H1 (cell line): ENCODE data around the gene FASN. TPM values are rescaled to one million over a fixed set of nuclear protein-coding genes. Genes with fewer than 3 reads are reported as not detected.

Experiments
- CTCF ChIA-PET: fragments of 300-600 bp; sonication (Branson Sonifier 250); formaldehyde crosslinking; loops from one replicate; lab custom pipeline; 2021; ENCODE audit not compliant: partially characterized antibody; lab: Charles Lee
- POLR2A ChIA-PET: fragments of 300-600 bp; sonication (Branson Sonifier 250); formaldehyde crosslinking; loops from one replicate; lab custom pipeline; 2021; ENCODE audit warnings: inconsistent platforms; ENCODE audit not compliant: partially characterized antibody; lab: Charles Lee
- DNase-seq, 2 experiments: peaks; one replicate each; pipeline versions ENCODE4 v3.0.0 to v3.0.0-alpha.2; 2010 to 2022; ENCODE audit warnings: low spot score in 2 of 2, low read depth in 1 of 2, mixed read lengths in 1 of 2
- FAIRE-seq: peaks from 2 replicates; lab custom pipeline; 2011; peaks lifted over from hg19 to GRCh38; lab: Jason Lieb, UNC
- H2AFZ ChIP-seq: 2 replicates; pipeline ENCODE4 v1.8.1; 2012; ENCODE audit warnings: low read length, inconsistent platforms
- H2AK5ac ChIP-seq: 2 replicates; pipeline ENCODE4 v1.6.1; 2013; ENCODE audit warnings: low read depth, low read length
- H2BK120ac ChIP-seq: replicated peaks from 2 replicates; pipeline ENCODE3; 2013; ENCODE audit warnings: low read depth, low read length, inconsistent platforms
- H2BK12ac ChIP-seq: 2 replicates; pipeline ENCODE4 v1.6.1; 2013; ENCODE audit warnings: low read depth, low read length
- H2BK15ac ChIP-seq: 2 replicates; pipeline ENCODE4 v1.6.1; 2013; ENCODE audit warnings: low read length
- H2BK20ac ChIP-seq: 2 replicates; pipeline ENCODE4 v1.6.1; 2013; ENCODE audit warnings: low read length
- H2BK5ac ChIP-seq: 2 replicates; pipeline ENCODE4 v1.6.1; 2013; ENCODE audit warnings: low read depth, low read length
- H3K14ac ChIP-seq: 2 replicates; pipeline ENCODE4 v1.6.1; 2013; ENCODE audit warnings: inconsistent platforms; ENCODE audit not compliant: insufficient read length
- H3K18ac ChIP-seq: 2 replicates; pipeline ENCODE4 v1.6.1; 2013; ENCODE audit warnings: low read length; ENCODE audit errors: extremely low read depth
- H3K23ac ChIP-seq: 2 replicates; pipeline ENCODE4 v1.6.1; 2013; ENCODE audit warnings: inconsistent platforms; ENCODE audit not compliant: insufficient read length
- H3K23me2 ChIP-seq: 2 replicates; pipeline ENCODE4 v1.6.1; 2013; ENCODE audit warnings: low read depth, low read length
- H3K27ac ChIP-seq: 2 replicates; pipeline ENCODE4 v1.6.1; 2011; ENCODE audit warnings: low read depth, low read length, inconsistent platforms
- H3K27me3 ChIP-seq, 4 experiments: replicated peaks in 1 of 4; 1 replicate in 1 of 4; 2 replicates in 3 of 4; pipeline versions ENCODE4 v1.6.1 to v1.8.1; 2011 to 2013; ENCODE audit warnings: low read length in 3 of 4, mild to moderate bottlenecking in 3 of 4, inconsistent platforms in 2 of 4, mixed read lengths in 2 of 4, moderate library complexity in 1 of 4; ENCODE audit not compliant: control insufficient read depth in 3 of 4, insufficient read depth in 3 of 4; ENCODE audit errors: extremely low read depth in 1 of 4
- H3K36me3 ChIP-seq, 4 experiments: 2 replicates each; pipeline versions ENCODE4 v1.6.1 to v1.8.1; 2011 to 2013; ENCODE audit warnings: mild to moderate bottlenecking in 4 of 4, low read length in 3 of 4, moderate library complexity in 2 of 4, control low read depth in 1 of 4, inconsistent platforms in 1 of 4; ENCODE audit not compliant: insufficient read depth in 4 of 4, control insufficient read depth in 2 of 4
- H3K4ac ChIP-seq: replicated peaks from 2 replicates; pipeline ENCODE3; 2013; ENCODE audit warnings: low read length, low read depth, mixed read lengths, inconsistent platforms; ENCODE audit not compliant: insufficient read length
- H3K4me1 ChIP-seq, 4 experiments: replicated peaks in 1 of 4; 1 replicate in 1 of 4; 2 replicates in 3 of 4; pipeline versions ENCODE4 v1.6.1 to v1.8.1; 2011 to 2013; ENCODE audit warnings: low read length in 3 of 4, inconsistent platforms in 2 of 4, mixed read lengths in 1 of 4; ENCODE audit not compliant: insufficient read depth in 4 of 4, control insufficient read depth in 3 of 4
- H3K4me2 ChIP-seq, 2 experiments: 2 replicates each; pipeline versions ENCODE4 v1.6.1 to v1.8.1; 2011 to 2013; ENCODE audit warnings: low read depth in 2 of 2, low read length in 2 of 2, control low read depth in 1 of 2, inconsistent platforms in 1 of 2, mild to moderate bottlenecking in 1 of 2; ENCODE audit not compliant: insufficient read depth in 1 of 2
- H3K4me3 ChIP-seq, 4 experiments: fragments of 200-600, 300-600 bp in 1 of 4; sonication (generic), shearing (Covaris generic), sonication (Bioruptor Twin) in 1 of 4; 2 replicates each; pipeline versions ENCODE4 v1.5.1 to v1.8.1; 2011 to 2016; ENCODE audit warnings: low read length in 4 of 4, low read depth in 3 of 4, control low read depth in 2 of 4, inconsistent platforms in 2 of 4, mild to moderate bottlenecking in 2 of 4, mixed read lengths in 1 of 4, moderate library complexity in 1 of 4; ENCODE audit not compliant: insufficient read depth in 2 of 4; ENCODE audit errors: extremely low read depth in 1 of 4
- H3K56ac ChIP-seq: replicated peaks from 2 replicates; pipeline ENCODE3; 2013; ENCODE audit warnings: low read depth, mild to moderate bottlenecking, mixed read lengths, low read length, inconsistent platforms; ENCODE audit not compliant: insufficient read length
- H3K79me1 ChIP-seq: 2 replicates; pipeline ENCODE4 v1.6.1; 2013; ENCODE audit warnings: low read depth, low read length, control low read depth
- H3K79me2 ChIP-seq, 2 experiments: 2 replicates each; pipeline versions ENCODE4 v1.6.1 to v1.8.1; 2012 to 2013; ENCODE audit warnings: low read length in 2 of 2, mild to moderate bottlenecking in 2 of 2, inconsistent platforms in 1 of 2; ENCODE audit not compliant: insufficient read depth in 2 of 2, control insufficient read depth in 1 of 2
- H3K9ac ChIP-seq, 4 experiments: replicated peaks in 1 of 4; 1 replicate in 1 of 4; 2 replicates in 3 of 4; pipeline versions ENCODE4 v1.6.1 to v1.8.1; 2011 to 2013; ENCODE audit warnings: low read depth in 3 of 4, low read length in 3 of 4, control low read depth in 2 of 4, mild to moderate bottlenecking in 2 of 4, moderate library complexity in 2 of 4, inconsistent platforms in 1 of 4; ENCODE audit errors: extremely low read depth in 1 of 4
- H3K9me3 ChIP-seq, 2 experiments: 2 replicates each; pipeline versions ENCODE4 v1.6.1 to v1.8.1; 2012 to 2013; ENCODE audit warnings: mild to moderate bottlenecking in 2 of 2, moderate library complexity in 2 of 2, control low read depth in 1 of 2, inconsistent platforms in 1 of 2, low read depth in 1 of 2, low read length in 1 of 2, mixed read lengths in 1 of 2; ENCODE audit not compliant: insufficient read depth in 2 of 2
- H4K20me1 ChIP-seq, 2 experiments: replicated peaks in 1 of 2; 2 replicates each; pipeline versions ENCODE3 to v1.8.1; 2011 to 2013; ENCODE audit warnings: inconsistent platforms in 2 of 2, low read length in 2 of 2, mild to moderate bottlenecking in 1 of 2; ENCODE audit not compliant: insufficient read depth in 2 of 2, control insufficient read depth in 1 of 2
- H4K5ac ChIP-seq: 2 replicates; pipeline ENCODE4 v1.6.1; 2013; ENCODE audit warnings: low read length, low read depth, mixed read lengths, inconsistent platforms; ENCODE audit not compliant: insufficient read length
- H4K8ac ChIP-seq: 2 replicates; pipeline ENCODE4 v1.8.0; 2013; ENCODE audit warnings: mild to moderate bottlenecking, moderate library complexity, low read length, inconsistent platforms; ENCODE audit not compliant: insufficient read depth; ENCODE audit errors: extremely low read depth
- H4K91ac ChIP-seq: replicated peaks from 2 replicates; pipeline ENCODE3; 2013; ENCODE audit warnings: low read length, mixed read lengths, inconsistent platforms; ENCODE audit not compliant: insufficient read length
- EP300 ChIP-seq, 2 experiments: IDR thresholded peaks; 1 replicate in 1 of 2; 2 replicates in 1 of 2; pipeline ENCODE4 v1.6.1; 2011 to 2012; ENCODE audit warnings: low read depth in 2 of 2, low read length in 2 of 2, mild to moderate bottlenecking in 2 of 2, borderline replicate concordance in 1 of 2, inconsistent platforms in 1 of 2, moderate library complexity in 1 of 2
- JUND ChIP-seq: IDR thresholded peaks from 2 replicates; pipeline ENCODE4 v1.6.1; 2011; ENCODE audit warnings: mild to moderate bottlenecking, improper control_type of control experiment, low read length
- KDM1A ChIP-seq: fragments of 200-600, 300-600 bp; sonication (generic); IDR thresholded peaks from 2 replicates; pipeline ENCODE4 v1.7.1; 2016; ENCODE audit warnings: mild to moderate bottlenecking, low read length, borderline replicate concordance
- POLR2A ChIP-seq, 2 experiments: IDR thresholded peaks; 1 replicate in 1 of 2; 2 replicates in 1 of 2; pipeline ENCODE4 v1.6.1; 2011; ENCODE audit warnings: low read depth in 2 of 2, low read length in 2 of 2, mild to moderate bottlenecking in 2 of 2; ENCODE audit errors: control extremely low read depth in 1 of 2
- POLR2AphosphoS5 ChIP-seq: IDR thresholded peaks from 2 replicates; pipeline ENCODE4 v1.6.1; 2011; ENCODE audit warnings: low read depth, low read length
- POU5F1 ChIP-seq: IDR thresholded peaks from 2 replicates; pipeline ENCODE4 v1.6.1; 2011; ENCODE audit warnings: low read depth, mild to moderate bottlenecking, low read length, moderate library complexity
- SAP30 ChIP-seq: fragments of 300-600 bp; sonication (generic); IDR thresholded peaks from 2 replicates; pipeline ENCODE4 v1.7.1; 2012; ENCODE audit warnings: low read length, moderate library complexity, mild to moderate bottlenecking, inconsistent platforms; ENCODE audit not compliant: insufficient read depth, insufficient replicate concordance
- SIN3A ChIP-seq, 2 experiments: IDR thresholded peaks in 1 of 2; conservative IDR thresholded peaks in 1 of 2; 2 replicates each; pipeline ENCODE4 v1.6.1; 2011 to 2012; ENCODE audit warnings: low read length in 2 of 2, improper control_type of control experiment in 1 of 2, low read depth in 1 of 2, mild to moderate bottlenecking in 1 of 2
- SIRT6 ChIP-seq: IDR thresholded peaks from one replicate; pipeline ENCODE4 v1.7.1; 2012; ENCODE audit warnings: low read length, inconsistent platforms
- SIX5 ChIP-seq: IDR thresholded peaks from 2 replicates; pipeline ENCODE4 v1.6.1; 2011; ENCODE audit warnings: mild to moderate bottlenecking, low read depth, low read length
- SRF ChIP-seq: IDR thresholded peaks from 2 replicates; pipeline ENCODE4 v1.6.1; 2011; ENCODE audit warnings: mild to moderate bottlenecking, low read depth, low read length, moderate library complexity
- WGBS, 2 experiments: shearing (Covaris generic) in 1 of 2; methylation state at CpG; one replicate each; pipeline versions ENCODE4 v1.1.6 to v1.1.7; 2013 to 2015; ENCODE audit warnings: low lambda C conversion rate in 2 of 2, mixed read lengths in 2 of 2, inconsistent platforms in 1 of 2, low coverage in 1 of 2, missing lambda C conversion rate in 1 of 2; ENCODE audit not compliant: insufficient replicate concordance in 2 of 2, insufficient coverage in 1 of 2, insufficient read length in 1 of 2; ENCODE audit errors: extremely low coverage in 1 of 2, missing lambda C conversion rate in 1 of 2; 5-methylcytosine and 5-hydroxymethylcytosine counted together
- polyA plus RNA-seq, 7 experiments: library from polyadenylated mRNA; depleted of rRNA in 3 of 7; stranded (reverse) in 5 of 7; unstranded in 2 of 7; fragments of >200 nt in 5 of 7; fragments of 200-250 nt in 2 of 7; gene quantifications; 1 replicate in 5 of 7; 2 replicates in 1 of 7; 4 replicates in 1 of 7; pipeline versions ENCODE4 v1.2.1 to v1.2.3, GENCODE V29; 2011 to 2013; ENCODE audit warnings: missing spikeins in 2 of 7, mixed read lengths in 2 of 7
- total RNA-seq: library from RNA; stranded (reverse); fragmentation: NEBNext Ultra II Directional; extraction: Animal tissue kit (Norgen Biotek cat#: 25700); gene quantifications from 2 replicates; pipeline ENCODE4 v1.2.1, GENCODE V29; 2021
- TF ChIP-seq, protein P1 (sequence below): IDR thresholded peaks from 2 replicates; pipeline ENCODE4 v1.6.1; 2011; ENCODE audit warnings: low read depth, mild to moderate bottlenecking, low read length; ENCODE audit not compliant: insufficient read depth

The FASN gene
- total and polyA plus RNA-seq, 2 of the 8 experiments (the other 6 are each of a cell fraction or from before 2014, with no cell fraction given) = 143 to 561 TPM

DNA sequence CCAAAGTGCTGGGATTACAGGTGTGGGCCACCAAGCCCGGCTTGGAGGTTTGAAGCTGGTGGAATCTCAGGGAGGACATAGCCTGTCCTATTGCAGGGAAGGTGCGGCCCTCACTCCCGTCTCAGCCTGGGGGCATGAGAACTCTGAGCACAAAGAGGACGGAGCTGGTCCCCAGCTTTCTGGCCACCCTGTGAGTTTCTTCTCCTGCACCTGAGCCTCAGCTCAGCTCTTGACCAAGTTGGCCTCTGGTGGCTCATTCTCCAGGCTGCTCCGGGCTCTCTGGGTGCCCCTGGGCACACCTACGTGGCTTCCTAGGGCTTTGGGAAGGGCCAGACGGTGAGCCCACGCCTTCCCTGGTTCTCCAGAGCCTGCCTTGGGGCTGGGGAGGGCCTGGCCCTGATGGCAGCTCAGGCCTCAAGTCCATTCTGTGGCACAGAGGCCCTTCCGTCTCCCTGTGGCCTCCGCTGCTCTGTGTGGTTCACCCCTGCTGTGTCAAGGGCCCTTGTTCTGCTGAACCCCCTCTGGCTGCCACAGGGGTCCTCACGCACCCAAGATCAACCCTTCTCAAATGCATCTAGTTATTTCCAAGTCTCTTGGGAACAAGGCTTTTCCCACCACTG, 6.9 kb upstream of the FASN start:
- H3K36me3 ChIP-seq = no peaks in the 10 kb centered on the region
- peaks cover 0 to 2% of the 10 kb centered on the region in 2 experiments for H4K20me1 ChIP-seq
- H3K9me3 ChIP-seq = no peaks in the 10 kb centered on the region
- no peaks in the 10 kb centered on the region for H3K23me2 ChIP-seq
- no peak overlapping the region for H3K14ac ChIP-seq
- no peaks in the 10 kb centered on the region for H3K27me3 ChIP-seq
- H3K79me1 ChIP-seq = no peaks in the 10 kb centered on the region; the same call in none of the 2 replicates
- H3K56ac ChIP-seq = no peak overlapping the region
- FAIRE-seq = no peak
- H2AK5ac ChIP-seq = 0 out of 2 replicates have a peak overlapping the region, but pooled peaks have one; percentile 1
- H3K27ac ChIP-seq = no peak overlapping the region
- DNase-seq = no peak
- H2BK5ac ChIP-seq = peak overlapping the region; percentile 35; the same call in 1 of the 2 replicates
- H4K8ac ChIP-seq = no peak overlapping the region
- ChIA-PET CTCF (interaction anchor here (0.6 to 6.5 kb wide), 10 partner anchors 12 to 90 kb away, joined by 3 to 61 read pairs (median 4); no protein-coding TSS in a partner anchor), POLR2A (interaction anchor here (0.5 to 2.7 kb wide), 12 partner anchors 9 to 134 kb away, joined by 3 to 13 read pairs (median 4); partner anchors contain the start of genes CENPX and RAC3)
- H2AFZ ChIP-seq = no peak overlapping the region
- no peak overlapping the region for H3K9ac ChIP-seq
- H2BK15ac ChIP-seq = peak overlapping the region; percentile 72; the same call in 1 of the 2 replicates
- peaks cover 0 to 60% (median 48%) of the 10 kb centered on the region in 4 experiments; a peak in 6 of 7 replicates for H3K4me1 ChIP-seq
- no peak overlapping the region for H2BK120ac ChIP-seq
- H3K18ac ChIP-seq = peak overlapping the region; percentile 71; the same call in 1 of the 2 replicates
- H3K23ac ChIP-seq = no peak overlapping the region
- no peak overlapping the region for H3K4ac ChIP-seq
- no peak overlapping the region; a peak in 1 of 4 replicates for H3K4me2 ChIP-seq
- 84% methylated on average over 9 of the region's 11 CpGs; no CpG with 5 or more reads in 1 of the 2 experiments for WGBS, 2 experiments
- peaks cover 0 to 4% of the 10 kb centered on the region in 2 experiments; a peak in 1 of 4 replicates for H3K79me2 ChIP-seq
- no peak overlapping the region for H4K5ac ChIP-seq
- H4K91ac ChIP-seq = no peak overlapping the region
- 0 out of 2 replicates have a peak overlapping the region, but pooled peaks have one; percentile 32 for H2BK20ac ChIP-seq
- H3K4me3 ChIP-seq = no peak overlapping the region
- H2BK12ac ChIP-seq = peak overlapping the region; percentile 81
- no peak for TF ChIP-seq POLR2AphosphoS5
- no peak for TF ChIP-seq POU5F1
- TF ChIP-seq JUND = no peak
- no peak for TF ChIP-seq SRF
- TF ChIP-seq, protein P1, sequence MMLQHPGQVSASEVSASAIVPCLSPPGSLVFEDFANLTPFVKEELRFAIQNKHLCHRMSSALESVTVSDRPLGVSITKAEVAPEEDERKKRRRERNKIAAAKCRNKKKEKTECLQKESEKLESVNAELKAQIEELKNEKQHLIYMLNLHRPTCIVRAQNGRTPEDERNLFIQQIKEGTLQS = no peak
- no peak for TF ChIP-seq SAP30
- no peak for TF ChIP-seq SIN3A (conservative IDR thresholded peaks at IDR 0.05 in 1 of 2, IDR thresholded peaks at IDR 0.05 in 1 of 2; ENCODE audit: low read depth in 1 of 2, low read length in 2 of 2)
- no peak for TF ChIP-seq KDM1A
- no peak for TF ChIP-seq SIX5
- no peak for TF ChIP-seq SIRT6
- no peak for TF ChIP-seq EP300 (IDR thresholded peaks at IDR 0.05; ENCODE audit: borderline replicate concordance in 1 of 2, low read depth in 2 of 2, low read length in 2 of 2)
- no peak for TF ChIP-seq POLR2A (IDR thresholded peaks at IDR 0.05; ENCODE audit: control extremely low read depth in 1 of 2, low read depth in 2 of 2, low read length in 2 of 2)
